ENCODE results near the gene PI4K2A.

PI4K2A gene

GRCh38 chr10:97640174-97640867 lies at the start of gene PI4K2A:
TSS of gene PI4K2A (plus strand) at chr10:97640671. CDS start at chr10:97640743, 72 bp downstream.
- DNase-seq (ENCODE audit: low read depth): peak; percentile 99
- peak within 1 kb of the TSS; percentile 84 for H3K4me3 ChIP-seq (ENCODE audit: low read length)
- no peak for TF ChIP-seq CTCF (conservative IDR thresholded peaks at IDR 0.05; ENCODE audit: low read length)

- H3K4me3 ChIP-seq (ENCODE audit: low read length): no peak overlapping the region
- TF ChIP-seq CTCF (conservative IDR thresholded peaks at IDR 0.05; ENCODE audit: low read length): no peak
- no peak for DNase-seq (ENCODE audit: low read depth)
Observed at GRCh38 chr10:97590748-97591495, 49.5 kb upstream of the PI4K2A start.

GRCh38 chr10:97593421-97593820 lies 47.0 kb upstream of the PI4K2A start:
- no peak for TF ChIP-seq CTCF (conservative IDR thresholded peaks at IDR 0.05; ENCODE audit: low read length)
- DNase-seq (ENCODE audit: low read depth): peak; percentile 45

GRCh38 chr10:97596101-97597082 lies 44.1 kb upstream of the PI4K2A start:
- TF ChIP-seq CTCF (conservative IDR thresholded peaks at IDR 0.05; ENCODE audit: low read length): no peak; the same call in 1 of the 2 replicates
- peak; percentile 78 for DNase-seq (ENCODE audit: low read depth)
- no peak overlapping the region for H3K4me3 ChIP-seq (ENCODE audit: low read length)

More at GRCh38 chr10:97593421-97593820, 47.0 kb upstream of the PI4K2A start:
- no peak overlapping the region for H3K4me3 ChIP-seq (ENCODE audit: low read length)

GRCh38 chr10:97597778-97598177 lies 42.7 kb upstream of the PI4K2A start:
- TF ChIP-seq CTCF (conservative IDR thresholded peaks at IDR 0.05; ENCODE audit: low read length): no peak
- no peak for DNase-seq (ENCODE audit: low read depth)
- H3K4me3 ChIP-seq (ENCODE audit: low read length): no peak overlapping the region

- TF ChIP-seq CTCF (conservative IDR thresholded peaks at IDR 0.05; ENCODE audit: low read length): no peak
- no peak overlapping the region for H3K4me3 ChIP-seq (ENCODE audit: low read length)
- no peak for DNase-seq (ENCODE audit: low read depth)
Observed at GRCh38 chr10:97598407-97599271, 41.8 kb upstream of the PI4K2A start.
